Osteoblast (primary cell): Measurements from ENCODE around the gene FFAR3. TPM values are rescaled to one million over a fixed set of nuclear protein-coding genes. Genes with fewer than 3 reads are reported as not detected.
"Not testable (repeated sequence)": the region's sequence is repeated elsewhere in the genome, so short reads cannot be mapped to it uniquely, and the experiment has no call there.

Experiments
- DNase-seq: peaks from one replicate; pipeline ENCODE4 v3.0.0; 2011; ENCODE audit warnings: low spot score, mixed read lengths; ENCODE audit not compliant: insufficient read length; ENCODE audit errors: missing footprints
- H2AFZ ChIP-seq: 2 replicates; pipeline ENCODE4 v1.6.0; 2011; ENCODE audit warnings: mild to moderate bottlenecking, low read length
- H3K27ac ChIP-seq: 2 replicates; pipeline ENCODE4 v1.5.1; 2011; ENCODE audit warnings: mild to moderate bottlenecking, low read depth, low read length, moderate library complexity
- H3K27me3 ChIP-seq: 2 replicates; pipeline ENCODE4 v1.6.0; 2012; ENCODE audit warnings: mild to moderate bottlenecking, control low read depth, inconsistent platforms, low read length, moderate library complexity; ENCODE audit not compliant: insufficient read depth
- H3K36me3 ChIP-seq: 2 replicates; pipeline ENCODE4 v1.5.1; 2011; ENCODE audit warnings: mild to moderate bottlenecking, low read length, control low read depth, moderate library complexity; ENCODE audit not compliant: insufficient read depth
- H3K4me1 ChIP-seq: 2 replicates; pipeline ENCODE4 v1.5.1; 2011; ENCODE audit warnings: mild to moderate bottlenecking, low read length, control low read depth, moderate library complexity; ENCODE audit not compliant: insufficient read depth
- H3K4me2 ChIP-seq: 2 replicates; pipeline ENCODE4 v1.6.0; 2011; ENCODE audit warnings: mild to moderate bottlenecking, low read length; ENCODE audit not compliant: insufficient read depth
- H3K4me3 ChIP-seq: fragments of 200-600 bp; sonication (generic); 3 replicates; pipeline ENCODE4 v1.5.1; 2012; ENCODE audit warnings: mild to moderate bottlenecking, low read length, inconsistent platforms; ENCODE audit not compliant: insufficient read depth
- H3K79me2 ChIP-seq: 2 replicates; pipeline ENCODE4 v1.6.0; 2012; ENCODE audit warnings: mild to moderate bottlenecking, low read length, control low read depth, inconsistent platforms; ENCODE audit not compliant: insufficient read depth
- H3K9me3 ChIP-seq: 2 replicates; pipeline ENCODE4 v1.5.1; 2011; ENCODE audit warnings: low read depth, low read length, control low read depth
- H4K20me1 ChIP-seq: 2 replicates; pipeline ENCODE4 v1.6.0; 2012; ENCODE audit warnings: mild to moderate bottlenecking, low read length, control low read depth; ENCODE audit not compliant: insufficient read depth
- total RNA-seq: library from RNA; depleted of rRNA; stranded (reverse); fragments of >200 nt; gene quantifications from 2 replicates; pipeline ENCODE4 v1.2.3, GENCODE V29; 2012
- TF ChIP-seq, protein P1 (sequence below): IDR thresholded peaks from 2 replicates; pipeline ENCODE4 v1.5.1; 2011; ENCODE audit warnings: mild to moderate bottlenecking, low read depth, low read length, moderate library complexity; ENCODE audit errors: extremely low read depth

FFAR3 gene
- total RNA-seq, 1 donor = not detected

DNA sequence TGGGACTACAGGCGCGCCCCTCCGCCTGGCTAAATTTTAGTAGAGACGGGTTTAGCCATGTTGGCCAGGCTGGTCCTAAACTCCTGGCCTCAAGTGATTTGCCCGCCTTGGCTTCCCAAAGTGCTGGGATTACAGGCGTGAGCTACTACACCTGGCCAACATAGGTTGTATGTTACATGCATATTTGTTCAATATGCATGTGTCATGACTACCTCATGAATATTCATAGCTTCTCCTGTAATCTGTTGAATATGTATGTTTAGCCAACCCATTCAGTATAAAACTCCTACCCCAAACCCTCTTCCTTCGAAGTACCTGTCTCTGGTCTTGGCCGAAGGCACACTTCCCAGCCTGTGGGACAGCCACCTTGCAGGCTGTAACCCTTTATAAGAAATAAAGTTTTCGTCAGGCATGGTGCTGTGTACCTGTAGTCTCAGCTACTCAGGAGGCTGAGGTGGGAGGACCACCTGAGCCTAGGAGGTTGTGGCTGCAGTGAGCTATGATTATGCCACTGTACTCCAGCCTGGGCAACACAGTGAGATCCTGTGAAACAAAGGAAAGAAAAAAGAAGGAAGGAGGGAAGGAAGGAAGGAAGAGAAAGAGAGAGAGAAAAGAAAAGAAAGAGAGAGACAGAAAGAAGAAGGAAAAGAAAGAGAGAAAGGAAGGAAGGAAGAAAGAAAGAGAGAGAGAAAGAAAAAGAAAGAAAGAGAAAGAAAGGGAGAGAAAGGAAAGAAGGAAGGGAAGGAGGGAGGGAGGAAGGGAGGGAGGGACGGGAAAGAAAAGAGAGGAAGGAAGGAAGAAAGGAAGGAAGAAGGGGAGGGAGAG lies 41.9 kb downstream of the FFAR3 start:
- Histone ChIP-seq H3K27ac (no peak overlapping the region), H3K4me3 (no peak overlapping the region), H4K20me1 (no peaks in the 10 kb centered on the region), H3K36me3 (no peaks in the 10 kb centered on the region), H3K79me2 (no peaks in the 10 kb centered on the region), H3K27me3 (no peaks in the 10 kb centered on the region), H3K4me1 (peaks cover 4% of the 10 kb centered on the region), H3K9me3 (no peaks in the 10 kb centered on the region), H3K4me2 (no peak overlapping the region), H2AFZ (no peak overlapping the region)
- TF ChIP-seq, protein P1, sequence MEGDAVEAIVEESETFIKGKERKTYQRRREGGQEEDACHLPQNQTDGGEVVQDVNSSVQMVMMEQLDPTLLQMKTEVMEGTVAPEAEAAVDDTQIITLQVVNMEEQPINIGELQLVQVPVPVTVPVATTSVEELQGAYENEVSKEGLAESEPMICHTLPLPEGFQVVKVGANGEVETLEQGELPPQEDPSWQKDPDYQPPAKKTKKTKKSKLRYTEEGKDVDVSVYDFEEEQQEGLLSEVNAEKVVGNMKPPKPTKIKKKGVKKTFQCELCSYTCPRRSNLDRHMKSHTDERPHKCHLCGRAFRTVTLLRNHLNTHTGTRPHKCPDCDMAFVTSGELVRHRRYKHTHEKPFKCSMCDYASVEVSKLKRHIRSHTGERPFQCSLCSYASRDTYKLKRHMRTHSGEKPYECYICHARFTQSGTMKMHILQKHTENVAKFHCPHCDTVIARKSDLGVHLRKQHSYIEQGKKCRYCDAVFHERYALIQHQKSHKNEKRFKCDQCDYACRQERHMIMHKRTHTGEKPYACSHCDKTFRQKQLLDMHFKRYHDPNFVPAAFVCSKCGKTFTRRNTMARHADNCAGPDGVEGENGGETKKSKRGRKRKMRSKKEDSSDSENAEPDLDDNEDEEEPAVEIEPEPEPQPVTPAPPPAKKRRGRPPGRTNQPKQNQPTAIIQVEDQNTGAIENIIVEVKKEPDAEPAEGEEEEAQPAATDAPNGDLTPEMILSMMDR = no peak
- DNase-seq = no peak

DNA sequence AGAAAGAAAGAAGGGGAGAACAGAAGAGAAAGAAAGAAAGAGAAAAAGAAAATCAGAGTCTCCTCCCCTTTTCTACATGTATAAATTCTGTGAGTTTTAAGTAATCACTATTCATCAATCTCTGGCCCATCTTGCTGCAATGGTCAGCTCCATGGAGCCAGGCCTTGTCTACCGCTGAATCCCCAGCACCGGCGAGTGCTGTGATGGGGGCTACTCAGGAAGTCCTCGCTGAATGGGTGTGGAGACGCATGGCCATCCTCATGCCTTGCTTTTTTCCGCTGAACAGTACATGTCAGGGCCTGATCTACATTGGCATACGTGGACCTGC lies 42.5 kb downstream of the FFAR3 start:
- no peaks in the 10 kb centered on the region for H3K27me3 ChIP-seq
- no peaks in the 10 kb centered on the region for H3K79me2 ChIP-seq
- H3K4me3 ChIP-seq = no peak overlapping the region
- no peaks in the 10 kb centered on the region for H3K36me3 ChIP-seq
- no peak overlapping the region for H2AFZ ChIP-seq
- no peak overlapping the region for H3K4me2 ChIP-seq
- no peak overlapping the region for H3K27ac ChIP-seq
- no peaks in the 10 kb centered on the region for H3K9me3 ChIP-seq
- TF ChIP-seq, protein P1 = no peak
- no peak for DNase-seq
- H3K4me1 ChIP-seq = peaks cover 9% of the 10 kb centered on the region
- H4K20me1 ChIP-seq = no peaks in the 10 kb centered on the region

- H3K36me3 ChIP-seq, H3K27me3 ChIP-seq, DNase-seq, H3K27ac ChIP-seq, H4K20me1 ChIP-seq, H3K79me2 ChIP-seq, H2AFZ ChIP-seq, H3K4me3 ChIP-seq, H3K9me3 ChIP-seq, H3K4me2 ChIP-seq: not testable (repeated sequence)
- peaks cover 10% of the 10 kb centered on the region for H3K4me1 ChIP-seq
These were observed 43.2 kb downstream of the FFAR3 start for GRCh38 chr19:35401416-35401815.

GRCh38 chr19:35403116-35403760 lies 45.0 kb downstream of the FFAR3 start:
- H3K4me3 ChIP-seq = no peak overlapping the region
- H3K27me3 ChIP-seq = no peaks in the 10 kb centered on the region
- H2AFZ ChIP-seq = no peak overlapping the region
- no peaks in the 10 kb centered on the region for H4K20me1 ChIP-seq
- DNase-seq = no peak
- TF ChIP-seq, protein P1 = no peak
- H3K9me3 ChIP-seq = no peaks in the 10 kb centered on the region
- no peak overlapping the region for H3K27ac ChIP-seq
- H3K4me1 ChIP-seq = peaks cover 10% of the 10 kb centered on the region
- no peak overlapping the region for H3K4me2 ChIP-seq
- no peaks in the 10 kb centered on the region for H3K79me2 ChIP-seq
- no peaks in the 10 kb centered on the region for H3K36me3 ChIP-seq
